Vagina (tissue), 2 donors: ENCODE results near the gene MON1A. TPM values are rescaled to one million over a fixed set of nuclear protein-coding genes. Genes with fewer than 3 reads are reported as not detected.

Experiments
- DNase-seq, 2 donors: peaks; one replicate each; pipeline ENCODE4 v3.0.0-alpha.2; 2017; ENCODE audit errors: extremely low spot score in 2 of 2
- H3K27ac ChIP-seq: fragments of 200-600 bp; sonication (generic); one replicate; pipeline ENCODE4 v1.5.1; 2019
- H3K27me3 ChIP-seq: fragments of 200-600 bp; sonication (generic); one replicate; pipeline ENCODE4 v1.5.1; 2019
- H3K36me3 ChIP-seq, 2 donors: fragments of 200-600 bp; sonication (generic); one replicate each; pipeline ENCODE4 v1.5.1; 2017 to 2019
- H3K4me1 ChIP-seq: fragments of 200-600 bp; sonication (generic); one replicate; pipeline ENCODE4 v1.5.1; 2019
- H3K4me3 ChIP-seq, 2 donors: fragments of 200-600 bp; sonication (generic); 1 replicate in 1 of 2; 2 replicates in 1 of 2; pipeline ENCODE4 v1.5.1; 2016 to 2019
- H3K9me3 ChIP-seq: fragments of 200-600 bp; sonication (generic); one replicate; pipeline ENCODE4 v1.5.1; 2019
- CTCF ChIP-seq, 3 experiments: fragments of 450-650 bp in 2 of 3; fragments of 200-600 bp in 1 of 3; sonication (generic) in 1 of 3; IDR thresholded peaks; one replicate each; pipeline ENCODE4 v1.5.1; 2017 to 2019; ENCODE audit warnings: antibody characterized with exemption in 3 of 3, mild to moderate bottlenecking in 2 of 3, moderate library complexity in 2 of 3
- POLR2A ChIP-seq, 2 donors: fragments of 450-650 bp; IDR thresholded peaks; one replicate each; pipeline ENCODE4 v1.6.1; 2017; ENCODE audit warnings: antibody characterized with exemption in 2 of 2, mild to moderate bottlenecking in 2 of 2, moderate library complexity in 2 of 2
- POLR2AphosphoS5 ChIP-seq, 2 donors: sonication (generic); formaldehyde crosslinking; IDR thresholded peaks; one replicate each; pipeline ENCODE4 v1.9.0; 2017; ENCODE audit warnings: antibody characterized with exemption in 2 of 2, mild to moderate bottlenecking in 2 of 2, low read depth in 1 of 2; ENCODE audit not compliant: insufficient read depth in 1 of 2
- intact Hi-C: fragments of 100-400 bp; cut with DNase I; formaldehyde crosslinking; loops from one replicate; pipeline ENCODE4 v1.15.1; 2023
- small RNA-seq: library from RNA; depleted of rRNA; stranded (forward); fragments of <200 nt; gene quantifications from one replicate; pipeline ENCODE3, GENCODE V24; 2016
- total RNA-seq: library from RNA; depleted of rRNA; stranded (reverse); fragments of >200 nt; gene quantifications from one replicate; pipeline ENCODE4 v1.2.3, GENCODE V29; 2016

MON1A gene
- total RNA-seq, 1 donor from 2014 or later: 10.6 TPM

GRCh38 chr3:49859576-49860305 lies 69.9 kb downstream of the MON1A start:
- H3K27me3 ChIP-seq: no peaks in the 10 kb centered on the region
- H3K27ac ChIP-seq: no peak overlapping the region
- TF ChIP-seq CTCF (IDR thresholded peaks at IDR 0.05) (no peak), POLR2A (IDR thresholded peaks at IDR 0.05) (no peak), POLR2AphosphoS5 (IDR thresholded peaks at IDR 0.05; ENCODE audit: insufficient read depth in 1 of 2, low read depth in 1 of 2) (no peak)
- no peaks in the 10 kb centered on the region for H3K36me3 ChIP-seq
- peaks cover 15% of the 10 kb centered on the region for H3K4me1 ChIP-seq
- no peaks in the 10 kb centered on the region for H3K9me3 ChIP-seq
- no peak for DNase-seq
- H3K4me3 ChIP-seq: no peak overlapping the region
- intact Hi-C loops: no loop called here

Small RNA genes lying within 50 kb of the gene (small RNA-seq; reads per million reads assigned to genes)
- gene RN7SL217P: not detected

Other genes starting within 250 kb of the MON1A start
- gene MST1, start 240.3 kb downstream of the MON1A start, total RNA-seq: 10.8 TPM
- 25.8 TPM for gene RNF123, start 240.3 kb downstream of the MON1A start, total RNA-seq
- gene AMIGO3, start 210.1 kb downstream of the MON1A start, total RNA-seq: not detected
- gene GMPPB, start 205.9 kb downstream of the MON1A start, total RNA-seq: 19.9 TPM
- gene IP6K1, start 143.3 kb downstream of the MON1A start, total RNA-seq: 46.2 TPM
- not detected for gene CDHR4, start 129.9 kb downstream of the MON1A start, total RNA-seq
- gene INKA1, start 126.5 kb downstream of the MON1A start, total RNA-seq: 12.5 TPM
- 68.3 TPM for gene UBA7, start 115.9 kb downstream of the MON1A start, total RNA-seq
- 17.4 TPM for gene TRAIP, start 73.2 kb downstream of the MON1A start, total RNA-seq
- not detected for gene CAMKV, start 59.9 kb downstream of the MON1A start, total RNA-seq
- 38.1 TPM for gene MST1R, start 25.9 kb downstream of the MON1A start, total RNA-seq
- gene RBM6, start 10.3 kb upstream of the MON1A start, total RNA-seq: 71.5 TPM
- gene RBM5, start 159.1 kb upstream of the MON1A start, total RNA-seq: 271 TPM
- 78.1 TPM for gene SEMA3F, start 225.5 kb upstream of the MON1A start, total RNA-seq